Lower leg skin (tissue), 4 donors: ENCODE data around the gene TOMM6. TPM values are rescaled to one million over a fixed set of nuclear protein-coding genes. Genes with fewer than 3 reads are reported as not detected.

Experiments
- DNase-seq, 2 donors: peaks; one replicate each; pipeline ENCODE4 v3.0.0-alpha.2; 2019; ENCODE audit warnings: low spot score in 2 of 2
- H3K4me3 ChIP-seq: fragments of 200-600 bp; sonication (generic); 2 replicates; pipeline ENCODE4 v1.5.1; 2017; ENCODE audit warnings: mild to moderate bottlenecking, low read depth; ENCODE audit not compliant: poor library complexity, severe bottlenecking
- CTCF ChIP-seq, 3 donors: fragments of 450-650 bp; IDR thresholded peaks; one replicate each; pipeline ENCODE4 v1.5.1; 2016; ENCODE audit warnings: antibody characterized with exemption in 3 of 3, mild to moderate bottlenecking in 3 of 3, moderate library complexity in 2 of 3
- POLR2A ChIP-seq, 2 donors: fragments of 450-650 bp; IDR thresholded peaks; one replicate each; pipeline ENCODE4 v1.6.1; 2016 to 2017; ENCODE audit warnings: antibody characterized with exemption in 2 of 2, mild to moderate bottlenecking in 1 of 2, moderate library complexity in 1 of 2
- WGBS, 2 donors: methylation state at CpG; one replicate each; pipeline ENCODE4 v1.1.5; 2018; 5-methylcytosine and 5-hydroxymethylcytosine counted together
- intact Hi-C: fragments of 100-400 bp; cut with DNase I; formaldehyde crosslinking; loops from one replicate; pipeline ENCODE4 v1.15.0; 2023; ENCODE audit warnings: low total_unique reads
- total RNA-seq, 4 donors: library from RNA; depleted of rRNA; stranded (reverse); fragments of >200 nt; gene quantifications; one replicate each; pipeline ENCODE4 v1.1.0, GENCODE V29; 2016

TOMM6 gene
- total RNA-seq, 4 donors from 2014 or later: 90.7 to 136 (median 100) TPM

DNA sequence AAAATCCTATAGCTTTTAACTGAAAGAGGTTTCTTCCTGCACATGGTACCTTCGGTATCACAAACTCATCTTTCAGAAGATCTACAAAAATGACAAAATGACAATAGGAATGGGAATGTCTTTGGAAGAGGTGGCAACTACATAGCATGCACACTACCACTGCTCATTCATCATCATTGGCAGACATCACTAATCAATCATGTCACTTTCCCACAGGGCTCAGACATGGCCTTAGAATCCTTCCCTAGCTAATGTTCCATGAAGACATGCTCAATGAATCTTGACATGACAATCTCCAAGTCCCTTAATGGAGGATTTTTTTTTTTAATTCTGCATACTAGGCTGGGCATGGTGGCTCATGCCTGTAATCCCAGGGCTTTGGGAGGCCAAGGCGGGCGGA is 37.1 kb upstream of the TOMM6 start:
- 95 to 97% methylated on average over 3 of the region's 3 CpGs for WGBS, 2 donors

DNA sequence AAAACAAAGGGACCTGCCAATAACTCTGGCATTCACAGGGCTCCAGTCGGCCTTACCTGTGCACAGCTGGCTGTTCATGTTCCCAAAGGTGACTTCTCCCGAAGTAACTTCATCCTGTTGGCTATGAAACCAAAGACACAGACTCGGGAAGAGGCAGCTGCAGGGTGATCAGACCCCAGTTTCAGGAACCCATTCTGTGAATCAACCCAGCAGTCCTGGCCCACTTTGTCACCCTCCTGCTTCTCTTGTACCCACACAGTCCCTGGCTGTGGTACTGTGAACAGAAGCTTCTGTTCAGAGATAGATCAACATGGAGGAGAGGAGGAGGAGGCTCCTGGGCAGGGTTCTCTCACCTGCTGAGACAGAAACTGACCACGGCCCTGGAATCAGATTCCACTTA is 31.6 kb upstream of the TOMM6 start:
- H3K4me3 ChIP-seq: no peak overlapping the region
- no peak for TF ChIP-seq CTCF (IDR thresholded peaks at IDR 0.05)
- no peak for TF ChIP-seq POLR2A (IDR thresholded peaks at IDR 0.05)
- 73 to 75% methylated on average over 4 of the region's 4 CpGs for WGBS, 2 donors
- no peak for DNase-seq
- intact Hi-C loops: no loop called here

More for the DNA sequence above, 37.1 kb upstream of the TOMM6 start:
- no peak overlapping the region for H3K4me3 ChIP-seq
- DNase-seq: no peak
- no peak for TF ChIP-seq POLR2A (IDR thresholded peaks at IDR 0.05)
- intact Hi-C loops: no loop called here

GRCh38 chr6:41756354-41756753 is 31.1 kb upstream of the TOMM6 start:
- TF ChIP-seq POLR2A (IDR thresholded peaks at IDR 0.05) (no peak), CTCF (IDR thresholded peaks at IDR 0.05) (no peak)
- no peak for DNase-seq
- no peak overlapping the region for H3K4me3 ChIP-seq
- intact Hi-C loops: no loop called here
- 62 to 64% methylated on average over 11 to 13 of the region's 13 CpGs for WGBS, 2 donors

DNA sequence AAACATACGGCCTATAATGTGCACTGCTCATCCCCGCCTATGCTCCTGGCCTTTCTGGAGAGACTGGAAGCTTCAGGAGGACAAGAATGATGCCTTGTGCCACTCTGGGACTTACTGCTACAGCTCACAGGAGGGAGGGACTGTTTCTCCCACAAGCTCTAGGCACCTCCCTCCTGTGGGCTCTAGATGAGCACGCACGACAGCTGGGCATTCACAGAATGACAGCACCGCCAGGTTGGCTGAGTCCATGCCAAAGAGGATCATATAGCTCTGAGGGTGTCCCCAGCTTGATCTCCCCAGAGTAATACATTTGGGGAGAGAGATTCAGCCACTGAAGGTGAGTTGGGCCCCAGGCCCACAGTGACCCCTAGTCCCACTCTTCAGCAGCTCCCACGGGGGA is 30.2 kb upstream of the TOMM6 start:
- no peak overlapping the region for H3K4me3 ChIP-seq
- WGBS, 2 donors: 88 to 92% methylated on average over 6 of the region's 6 CpGs
- intact Hi-C loops: no loop called here
- no peak for DNase-seq
- no peak for TF ChIP-seq POLR2A (IDR thresholded peaks at IDR 0.05)
- TF ChIP-seq CTCF (IDR thresholded peaks at IDR 0.05): no peak

DNA sequence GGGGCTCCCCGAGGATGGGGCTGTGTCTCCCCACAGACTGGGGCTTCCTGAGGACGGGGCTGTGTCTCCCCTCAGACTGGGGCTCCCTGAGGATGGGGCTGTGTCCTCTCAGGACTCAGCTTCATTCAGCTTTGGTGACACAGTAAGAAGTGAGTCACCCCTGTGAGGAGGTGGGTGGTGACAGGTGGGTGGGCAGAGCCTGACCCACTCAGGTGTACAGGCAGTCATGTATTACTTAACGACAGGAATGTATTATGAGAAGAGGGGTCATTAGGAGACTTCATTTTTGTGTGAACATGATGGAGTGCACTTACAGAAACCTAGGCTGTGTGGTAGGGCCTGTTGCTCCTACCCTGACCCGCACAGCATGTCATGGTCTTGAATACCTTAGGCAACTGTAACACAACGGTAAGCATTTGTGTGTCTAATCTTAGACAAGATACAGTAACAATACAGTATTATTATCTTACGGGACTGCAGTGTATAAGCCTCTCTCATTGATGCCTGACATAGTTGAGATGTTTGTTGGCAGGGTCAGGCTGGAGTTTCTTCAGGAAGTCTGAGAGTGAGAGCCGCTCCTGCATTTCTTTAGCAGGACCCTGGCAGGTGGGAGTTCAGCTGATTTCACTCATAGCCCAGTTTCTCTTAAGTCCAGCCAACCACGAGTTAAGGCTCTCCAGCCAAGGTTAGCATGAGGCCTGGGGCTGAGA is 29.4 kb upstream of the TOMM6 start:
- no peak overlapping the region for H3K4me3 ChIP-seq
- DNase-seq: no peak
- TF ChIP-seq CTCF (IDR thresholded peaks at IDR 0.05) (no peak), POLR2A (IDR thresholded peaks at IDR 0.05) (no peak)
- intact Hi-C loops: no loop called here
- WGBS, 2 donors: 77 to 90% methylated on average over 6 to 8 of the region's 8 CpGs

GRCh38 chr6:41758641-41759035 is 28.9 kb upstream of the TOMM6 start:
- no peak for DNase-seq
- no peak for TF ChIP-seq POLR2A (IDR thresholded peaks at IDR 0.05)
- no peak for TF ChIP-seq CTCF (IDR thresholded peaks at IDR 0.05)
- WGBS, 2 donors: 85 to 95% methylated on average over 6 of the region's 6 CpGs
- H3K4me3 ChIP-seq: no peak overlapping the region
- intact Hi-C loops: no loop called here
